ENCODE data around the gene ZFHX3.
"Not testable (repeated sequence)": the region's sequence is repeated elsewhere in the genome, so short reads cannot be mapped to it uniquely, and the experiment has no call there.

ZFHX3 gene

DNA sequence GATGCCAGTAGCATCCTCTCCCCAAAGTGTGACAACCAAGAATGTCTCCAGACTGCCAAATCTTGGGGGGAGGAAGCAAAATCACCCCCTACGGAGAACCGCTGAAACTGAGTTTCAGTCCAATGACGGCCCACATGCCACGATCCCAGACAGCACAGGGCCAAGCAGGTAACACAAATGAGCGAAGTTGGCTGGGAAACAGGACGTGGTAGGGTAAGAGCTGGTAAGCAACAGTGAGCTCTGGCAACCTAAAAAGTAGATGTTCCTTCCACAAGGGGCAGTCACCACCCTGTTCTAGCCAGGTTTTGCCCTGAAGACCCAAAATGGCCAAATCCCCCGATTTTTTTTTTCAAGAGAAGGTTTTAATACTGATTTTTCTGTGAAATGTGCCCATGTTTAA lies 25.4 kb downstream of the ZFHX3 start:
- no peak for DNase-seq (ENCODE audit: low spot score)

DNA sequence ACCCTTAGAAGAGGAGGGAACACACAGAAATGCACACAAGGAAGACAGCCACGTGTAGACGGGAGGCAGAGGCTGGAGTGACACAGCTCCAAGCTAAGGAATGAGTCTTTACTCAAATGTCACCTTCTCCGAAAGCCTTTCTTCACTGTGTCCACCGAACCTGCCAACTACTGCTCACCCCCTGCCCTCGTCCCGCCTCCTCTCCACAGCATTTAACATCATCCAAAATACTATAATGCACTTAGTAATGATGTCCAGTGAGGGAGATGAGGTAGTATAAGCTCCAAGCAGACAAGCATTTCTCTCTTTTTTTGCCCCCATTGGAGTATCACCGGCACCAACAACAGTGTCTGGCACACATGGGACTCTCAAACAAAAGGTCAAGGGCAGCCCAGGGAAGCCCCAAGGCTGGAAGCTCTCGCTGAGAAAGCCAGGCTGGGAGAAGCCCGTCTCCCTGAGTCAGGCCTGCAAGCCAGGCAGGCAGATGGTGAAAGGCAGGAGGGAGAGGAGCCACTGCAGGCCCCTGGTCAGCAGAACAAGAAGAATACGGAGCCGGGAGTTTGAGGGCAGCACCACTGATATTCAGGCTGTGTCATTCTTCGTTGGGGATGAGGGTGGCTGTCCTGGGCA lies 25.9 kb downstream of the ZFHX3 start:
- no peak for DNase-seq (ENCODE audit: low spot score)

DNA sequence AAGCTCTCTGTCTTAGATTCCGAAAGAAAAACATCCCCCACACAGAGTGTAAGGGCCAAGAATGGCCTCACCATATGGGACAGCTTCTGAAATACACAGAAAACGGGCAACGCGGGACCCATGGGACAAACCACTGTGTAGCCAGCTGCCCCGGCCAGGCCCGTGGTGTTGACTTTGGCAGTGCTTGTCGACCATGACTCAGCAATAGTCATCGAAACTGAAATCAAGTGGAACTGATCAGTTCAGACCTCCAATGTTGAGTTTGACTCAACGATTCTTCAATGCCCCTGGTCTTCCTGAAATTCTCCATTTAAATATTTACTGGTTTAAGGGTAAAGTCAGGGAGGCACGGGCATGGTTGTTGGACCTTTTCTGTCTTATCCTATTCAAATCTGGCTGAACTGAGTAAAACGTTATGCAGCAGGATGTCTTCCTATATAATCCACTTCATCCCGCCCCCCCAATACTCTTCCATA lies 27.5 kb downstream of the ZFHX3 start:
- no peak for DNase-seq (ENCODE audit: low spot score)

DNA sequence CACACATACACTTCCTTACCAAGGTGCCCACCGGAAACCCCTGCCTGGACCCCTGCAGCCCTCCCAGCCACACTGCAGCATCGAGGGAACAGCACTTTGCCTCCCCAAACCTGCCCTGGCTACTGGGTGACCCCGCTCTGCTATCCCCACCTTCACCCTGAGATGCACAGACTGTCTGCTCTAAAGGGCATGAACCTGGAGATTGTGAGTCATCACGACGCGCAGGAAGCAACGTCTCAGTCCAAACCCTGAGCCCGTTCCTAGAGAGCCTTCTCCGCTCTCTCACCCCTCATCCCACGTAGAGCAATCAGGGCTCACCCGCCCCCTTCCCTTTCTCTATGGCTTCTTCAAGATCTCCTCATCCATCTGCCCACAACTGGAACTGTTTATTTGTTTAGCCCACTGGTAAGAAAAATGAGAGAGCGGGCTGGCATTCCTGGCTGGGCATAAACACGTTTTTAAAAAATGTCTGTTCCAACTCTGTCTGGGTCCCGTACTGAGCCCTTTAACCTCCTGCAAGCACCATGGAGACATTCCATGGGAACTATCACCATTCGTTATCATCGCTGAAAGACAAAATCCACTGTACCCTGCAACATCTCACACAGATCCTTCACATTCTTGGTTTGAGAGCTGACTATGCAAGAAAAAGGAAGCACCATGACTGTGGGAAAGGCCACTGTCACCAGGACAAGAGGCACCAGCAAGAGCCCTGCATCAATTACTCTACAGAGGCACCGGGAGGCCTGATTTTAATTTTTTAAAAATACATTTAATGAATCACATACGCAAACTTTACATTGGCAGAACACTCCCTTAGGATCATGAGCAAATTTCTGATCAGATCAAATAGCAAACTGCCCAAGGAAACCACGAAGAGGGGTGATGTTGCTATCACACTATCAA lies 28.2 kb downstream of the ZFHX3 start:
- DNase-seq (ENCODE audit: low spot score) = no peak

DNA sequence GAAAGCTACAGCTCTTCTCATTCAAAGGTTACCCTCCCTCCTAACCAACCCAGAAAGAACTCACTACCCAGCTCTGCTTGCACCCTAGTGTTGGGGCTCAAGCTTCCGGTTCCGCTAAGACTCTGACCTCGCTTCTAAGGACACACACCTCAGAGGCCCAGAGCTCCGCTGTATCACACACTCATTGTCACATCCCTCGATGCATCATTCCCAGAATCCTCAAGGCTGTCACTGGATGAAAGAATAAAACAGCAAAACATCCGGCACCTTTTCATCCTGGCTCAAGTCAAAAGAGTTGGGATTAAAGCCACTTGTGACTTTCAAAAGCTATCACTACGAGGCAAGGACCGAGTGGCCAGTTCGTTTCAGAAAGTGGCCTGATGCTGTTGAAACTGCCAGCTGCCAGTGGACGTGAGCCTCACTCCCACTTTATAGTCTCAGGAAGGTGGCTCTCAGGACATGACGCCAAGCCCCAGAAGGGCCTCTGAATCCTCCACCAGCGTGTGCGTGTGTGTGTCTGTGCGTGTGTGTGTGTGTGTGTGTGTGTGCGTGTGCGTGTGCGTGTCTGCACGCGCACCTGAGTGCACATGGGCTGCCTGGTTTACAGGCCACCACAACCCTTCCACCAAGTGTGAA lies 29.0 kb downstream of the ZFHX3 start:
- DNase-seq (ENCODE audit: low spot score) = no peak

DNA sequence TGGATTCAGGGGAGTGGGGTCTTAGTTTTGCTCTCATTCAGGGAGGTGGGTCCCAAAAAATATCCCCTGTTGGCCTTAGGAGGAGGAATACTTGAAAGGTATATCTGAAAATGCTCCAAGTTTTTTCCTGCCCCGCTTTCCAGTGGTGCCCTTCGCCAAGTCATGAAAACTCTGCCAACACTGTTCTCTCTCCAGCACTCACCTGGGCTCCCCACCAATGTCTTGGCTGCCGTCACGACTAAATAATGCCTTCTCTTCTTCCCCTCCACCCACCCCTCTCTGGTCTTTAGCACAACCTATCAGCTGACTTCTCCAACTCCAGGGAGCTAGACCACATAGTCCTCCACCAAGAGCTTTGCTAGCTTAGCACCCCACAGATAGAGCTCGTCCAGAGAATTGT lies 30.6 kb downstream of the ZFHX3 start:
- no peak for DNase-seq (ENCODE audit: low spot score)

DNA sequence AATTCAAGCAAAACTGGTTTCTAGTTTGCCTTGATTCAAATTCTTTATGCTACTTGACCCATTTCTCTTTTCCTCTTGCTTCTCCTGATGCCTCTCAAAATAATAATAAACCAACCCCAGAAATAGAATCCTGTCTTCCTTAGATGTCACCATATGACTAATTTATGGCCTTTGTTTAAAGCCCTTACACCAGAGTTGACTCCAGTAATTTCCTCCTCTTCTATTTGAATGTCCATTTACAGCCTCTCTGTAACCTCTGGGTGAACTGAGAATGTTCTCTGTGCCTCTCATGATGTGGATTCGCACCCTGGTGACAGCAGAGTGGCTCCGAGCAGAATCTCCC lies 31.5 kb downstream of the ZFHX3 start:
- DNase-seq (ENCODE audit: low spot score) = no peak

DNA sequence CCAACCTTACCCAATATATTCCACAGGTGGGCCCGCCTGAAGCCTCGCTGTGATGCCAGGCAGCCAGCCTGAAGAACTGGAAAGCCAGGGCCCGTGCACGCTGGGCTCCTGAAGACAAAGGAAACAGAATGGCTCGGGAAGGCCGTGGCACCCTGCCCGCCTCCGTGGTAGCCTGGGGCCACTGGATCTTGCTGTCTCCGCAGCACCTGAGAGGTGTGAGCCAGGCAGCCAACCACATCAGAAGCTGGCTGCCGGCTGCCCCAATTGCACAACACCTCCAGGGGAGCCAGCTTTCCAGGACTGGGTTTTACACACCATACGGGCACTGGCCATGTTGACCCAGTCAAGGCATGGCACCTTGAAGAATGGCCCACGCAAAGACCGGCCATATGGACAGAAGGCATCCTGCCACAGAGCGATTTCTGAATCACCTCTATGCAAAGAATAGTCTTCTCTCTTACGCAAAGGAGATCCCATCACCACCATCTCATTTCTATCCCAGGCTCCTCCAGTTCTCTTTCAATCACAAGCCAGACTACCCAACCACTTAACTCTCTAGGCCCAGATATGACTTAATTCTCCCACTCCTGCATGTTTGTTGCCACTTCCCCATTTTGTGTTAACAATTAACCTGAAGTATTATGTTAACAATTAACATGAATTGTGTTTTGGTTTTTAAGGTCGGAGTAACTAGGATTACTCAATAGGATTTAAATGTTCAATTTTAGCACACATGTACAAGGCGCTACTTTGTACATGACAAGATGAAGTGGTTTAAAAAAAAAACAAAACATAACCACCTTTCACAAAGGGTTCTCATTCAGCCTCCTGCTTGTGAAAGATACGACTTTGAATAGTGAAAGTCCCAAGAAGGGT lies 32.1 kb downstream of the ZFHX3 start:
- no peak for DNase-seq (ENCODE audit: low spot score)

DNA sequence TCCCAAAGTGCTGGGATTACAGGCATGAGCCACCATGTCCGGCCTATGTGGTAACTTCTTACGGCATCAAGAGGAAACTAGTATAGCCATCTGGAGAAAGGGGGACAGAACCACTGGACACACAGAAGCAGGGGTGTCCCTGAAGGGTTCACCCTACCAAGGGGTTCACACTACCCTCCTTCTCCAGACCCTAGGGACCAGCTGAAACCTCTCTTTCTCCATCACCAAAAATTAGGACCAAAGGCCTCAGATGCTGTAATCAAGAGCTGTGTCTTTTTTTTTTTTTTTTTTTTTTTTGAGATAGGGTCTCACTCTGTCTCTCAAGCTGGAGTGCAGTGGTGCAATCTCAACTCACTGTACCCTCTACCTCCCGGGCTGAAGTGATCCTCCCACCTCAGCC lies 33.2 kb downstream of the ZFHX3 start:
- DNase-seq (ENCODE audit: low spot score) = no peak

DNA sequence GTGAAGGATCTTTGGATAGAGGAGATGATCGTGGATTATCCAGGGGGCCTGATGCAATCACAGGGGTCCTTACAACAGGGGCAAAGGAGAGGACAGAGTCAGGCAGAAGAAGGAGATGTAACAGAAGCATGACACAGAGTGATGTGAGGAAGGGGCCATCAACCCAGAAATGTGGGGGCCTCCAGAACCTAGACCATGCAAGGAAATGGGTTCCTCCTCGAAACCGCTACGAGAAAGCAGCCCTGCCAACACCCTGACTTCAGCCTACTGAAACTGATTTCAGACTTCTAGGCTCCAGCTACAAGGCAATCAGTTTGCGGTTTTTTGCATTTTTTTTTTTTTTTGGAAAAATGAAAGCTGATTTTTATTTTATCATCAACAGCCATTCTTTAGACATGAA lies 34.0 kb downstream of the ZFHX3 start:
- no peak for DNase-seq (ENCODE audit: low spot score)

DNA sequence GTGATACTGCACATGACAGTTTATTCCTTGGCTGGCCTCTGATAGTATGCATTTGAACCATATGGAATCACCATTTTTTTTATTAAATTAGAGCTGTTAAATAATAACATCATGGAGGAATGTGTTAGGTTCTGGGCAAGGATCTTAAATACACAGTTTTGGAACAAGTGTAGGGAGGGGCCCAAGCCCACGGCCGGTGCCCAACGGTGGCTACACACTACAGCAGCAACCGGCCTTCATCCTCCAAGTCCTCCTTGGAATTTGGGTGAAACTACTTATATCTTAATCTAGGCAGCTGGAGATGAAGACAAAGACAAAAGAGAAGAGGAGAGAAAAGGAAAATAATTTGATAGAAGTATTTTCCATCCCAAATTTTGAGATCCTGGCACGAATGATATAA lies 35.6 kb downstream of the ZFHX3 start:
- no peak for DNase-seq (ENCODE audit: low spot score)

DNA sequence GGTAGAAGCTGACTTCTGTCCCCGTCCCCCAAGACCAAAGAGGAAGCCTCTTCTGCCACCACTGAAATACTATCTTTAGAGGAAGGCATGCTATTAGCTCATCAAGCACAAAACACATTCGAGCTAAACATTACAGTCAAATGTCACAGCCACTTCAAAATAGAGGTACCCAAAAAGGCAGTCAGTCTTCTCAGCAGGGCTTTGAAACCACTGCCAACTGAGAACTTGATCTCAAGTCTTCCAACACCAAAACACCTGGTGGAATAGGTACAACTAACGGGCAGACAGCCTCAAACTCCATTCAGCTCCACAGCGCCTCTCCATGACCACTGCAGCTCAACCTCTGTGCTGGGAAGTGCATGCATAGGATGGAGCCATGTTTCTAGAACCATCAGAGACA lies 36.0 kb downstream of the ZFHX3 start:
- DNase-seq (ENCODE audit: low spot score) = no peak

DNA sequence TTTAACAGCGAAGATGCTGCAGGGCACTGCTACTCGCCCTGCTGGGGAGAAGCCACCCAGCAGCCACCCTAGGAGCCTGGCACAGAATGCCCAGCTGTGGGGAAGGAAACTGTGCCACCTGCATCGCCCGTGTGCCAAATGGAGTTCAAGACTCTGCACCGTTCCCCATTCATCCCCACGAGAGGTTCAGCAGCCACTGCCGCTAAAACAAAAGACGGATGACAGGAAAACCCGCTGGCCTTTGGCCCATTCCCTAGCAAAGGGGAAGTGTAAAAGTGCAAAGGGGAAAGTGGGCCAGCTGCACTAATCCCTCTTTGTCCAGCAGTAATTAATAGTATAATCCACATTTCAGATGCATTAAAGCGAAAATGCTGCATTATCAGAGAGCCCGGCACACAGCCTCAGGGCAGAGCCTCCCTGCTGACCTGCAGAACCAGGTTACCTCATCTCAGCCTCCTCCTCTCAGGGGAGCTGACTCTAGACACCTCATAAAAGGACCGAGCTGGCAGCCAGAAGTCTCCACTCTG lies 37.7 kb downstream of the ZFHX3 start:
- no peak for DNase-seq (ENCODE audit: low spot score)

DNA sequence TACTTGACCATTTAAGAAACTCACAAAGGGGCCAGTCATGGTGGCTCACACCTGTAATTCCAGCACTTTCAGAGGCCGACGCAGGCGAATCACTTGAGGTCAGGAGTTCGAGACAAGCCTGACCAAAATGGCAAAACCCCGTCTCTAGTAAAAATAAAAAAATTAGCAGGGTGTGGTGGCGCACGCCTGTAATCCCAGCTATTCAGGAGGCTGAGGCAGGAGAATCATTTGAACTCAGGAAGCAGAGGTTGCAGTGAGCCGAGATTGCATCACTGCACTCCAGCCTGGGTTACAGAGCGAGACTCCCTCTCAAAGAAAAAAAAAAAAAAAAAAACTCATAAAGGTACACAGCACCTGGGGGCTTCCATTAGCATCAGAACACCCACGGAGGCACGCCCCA lies 38.2 kb downstream of the ZFHX3 start:
- not testable (repeated sequence) for DNase-seq (ENCODE audit: low spot score)

DNA sequence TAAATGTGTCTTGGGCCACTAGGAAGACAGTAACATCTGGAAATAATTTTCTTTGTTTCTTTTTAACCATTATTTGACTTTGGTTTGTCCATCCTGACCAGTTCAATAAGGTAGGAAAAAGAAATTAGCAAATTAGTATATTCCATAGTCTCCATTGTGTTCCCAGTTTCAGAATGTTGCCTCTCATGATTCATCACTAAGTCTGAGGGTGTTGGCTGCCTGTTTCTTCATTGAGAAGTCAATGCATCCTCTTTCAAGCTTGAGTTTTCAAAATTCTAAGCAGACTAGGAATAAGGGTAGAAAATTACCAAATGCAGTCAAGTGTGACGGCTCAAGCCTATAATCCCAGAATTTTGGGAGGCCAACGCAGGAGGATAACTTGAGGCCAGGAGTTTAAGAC lies 41.9 kb downstream of the ZFHX3 start:
- DNase-seq (ENCODE audit: low spot score) = no peak

DNA sequence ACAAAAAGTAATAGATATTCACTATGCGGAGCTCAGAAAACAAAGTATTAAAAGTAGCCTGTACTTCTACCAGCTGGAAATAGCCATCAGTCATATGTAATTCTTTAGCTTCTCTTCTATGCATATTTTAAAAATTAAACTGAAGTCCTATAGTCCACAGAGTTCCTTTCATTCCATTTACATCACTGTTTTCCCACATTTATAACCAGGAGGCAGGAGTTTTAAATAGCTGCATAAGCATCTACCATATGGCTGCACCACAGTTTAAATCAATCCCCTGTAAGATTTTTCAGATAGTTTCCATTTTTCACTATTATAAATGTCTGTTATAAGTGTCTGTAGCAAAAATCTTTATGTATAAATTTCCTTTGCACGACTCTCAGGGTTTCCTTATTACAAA lies 45.1 kb downstream of the ZFHX3 start:
- DNase-seq (ENCODE audit: low spot score) = no peak

DNA sequence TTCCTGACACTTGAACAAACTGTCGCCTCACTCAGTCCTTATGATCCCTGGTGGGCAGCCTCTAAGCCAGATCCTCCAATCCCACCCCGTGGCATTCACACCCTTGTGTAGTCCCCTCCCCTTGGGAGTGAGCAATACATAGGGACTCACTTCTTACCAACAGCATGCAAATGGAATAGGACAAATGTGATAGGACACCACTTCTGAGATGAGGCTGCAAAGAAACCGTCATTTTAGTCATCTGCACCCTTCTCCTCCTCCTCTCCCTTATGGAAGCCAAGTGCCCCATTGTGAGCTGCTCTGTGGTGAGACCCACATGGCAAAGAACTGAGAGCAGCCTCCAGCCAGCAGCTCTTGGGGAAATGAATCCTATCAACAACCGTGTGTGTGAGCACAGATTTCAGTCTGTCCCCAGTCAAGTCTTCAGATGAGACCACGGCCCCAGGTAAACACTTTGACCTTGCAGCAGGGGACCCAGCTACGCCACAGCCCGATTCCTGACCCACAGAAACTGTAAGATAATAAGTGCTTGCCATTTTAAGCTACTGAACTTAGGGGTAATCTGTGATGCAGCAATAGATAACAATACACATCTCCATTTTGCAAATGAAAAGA lies 46.9 kb downstream of the ZFHX3 start:
- no peak for DNase-seq (ENCODE audit: low spot score)

DNA sequence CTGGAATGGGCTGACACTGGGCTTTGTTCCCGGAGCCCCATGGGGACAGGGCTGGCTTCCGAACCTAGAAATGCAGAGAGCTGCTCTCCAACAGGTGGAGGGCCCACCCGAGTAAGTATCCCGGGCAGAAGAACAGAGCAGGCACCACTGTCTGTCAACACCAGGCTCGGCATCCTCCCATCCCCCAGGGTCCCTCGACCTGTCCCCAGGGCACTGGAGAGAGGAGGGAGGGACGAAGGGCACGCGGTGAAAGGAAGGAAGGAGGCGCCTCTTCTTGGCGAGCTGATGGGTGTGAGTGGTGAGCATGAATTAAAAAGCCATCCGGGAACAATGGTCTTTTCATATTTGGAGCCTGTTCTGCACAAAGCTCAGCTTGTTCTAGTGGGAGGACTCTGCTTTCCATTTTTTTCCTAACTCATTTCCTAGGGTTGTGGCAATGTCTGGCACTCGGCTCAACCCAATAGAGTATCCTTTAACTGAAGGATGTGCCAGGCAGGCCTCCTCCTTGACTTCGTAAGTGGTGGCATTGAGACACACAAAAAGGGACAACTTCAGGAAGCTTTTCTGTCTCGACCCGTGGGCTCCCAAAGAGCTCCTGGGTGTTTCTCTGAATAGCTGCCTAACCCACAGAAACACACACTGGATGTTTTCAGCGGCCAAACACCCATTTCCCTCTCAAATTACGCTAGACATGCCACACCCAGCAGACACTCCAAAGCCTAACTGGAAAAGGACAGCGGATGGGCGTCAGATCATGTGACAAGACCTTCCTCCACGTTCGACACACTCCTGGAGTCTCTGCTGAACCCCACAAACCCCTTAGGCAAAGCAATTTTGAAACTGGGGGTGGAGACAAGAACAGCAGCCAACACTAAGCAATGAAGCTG lies 47.7 kb downstream of the ZFHX3 start:
- DNase-seq (ENCODE audit: low spot score) = no peak

DNA sequence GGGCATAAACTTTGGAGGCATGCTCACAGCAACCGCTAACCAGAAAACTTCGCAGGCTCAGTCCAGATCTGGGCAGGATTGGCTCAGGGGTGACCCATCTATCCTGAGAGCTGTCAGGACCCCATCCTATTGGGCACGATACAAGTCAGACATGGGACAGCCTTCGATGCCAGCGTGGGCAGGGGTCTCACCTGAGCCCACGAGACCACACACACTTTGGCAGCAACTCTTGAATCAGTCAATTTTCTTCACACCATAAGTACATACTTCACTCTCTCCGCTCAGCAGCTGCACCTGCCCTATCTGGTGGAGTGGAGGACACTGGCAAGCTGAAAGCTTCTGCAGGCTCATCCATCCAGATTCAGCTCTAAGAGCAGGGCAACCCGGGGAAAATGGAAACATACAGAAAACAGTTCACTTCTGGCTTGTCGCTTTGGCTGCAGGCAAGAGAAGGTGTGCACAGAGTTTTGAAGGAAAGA lies 48.3 kb downstream of the ZFHX3 start:
- DNase-seq (ENCODE audit: low spot score) = no peak

DNA sequence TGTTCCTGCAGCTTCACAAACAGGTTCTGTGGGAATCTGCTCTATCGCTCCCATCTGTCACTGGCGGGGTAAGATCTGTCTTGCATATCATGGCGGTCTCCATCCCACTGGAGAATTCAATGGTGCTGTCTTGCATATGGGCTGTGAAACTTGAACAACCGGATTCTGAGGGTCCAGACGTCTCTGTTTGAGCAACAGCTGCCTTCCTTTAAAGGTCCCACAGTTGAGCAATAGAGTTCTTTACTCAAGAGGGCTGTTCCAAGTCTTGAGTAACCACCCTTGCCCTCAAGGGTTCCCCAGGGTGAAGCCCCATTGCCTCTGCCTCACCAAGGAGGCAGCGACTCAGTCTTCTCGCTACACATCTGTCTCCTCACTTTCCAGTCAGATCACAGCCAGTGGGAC lies 50.8 kb downstream of the ZFHX3 start:
- no peak for DNase-seq (ENCODE audit: low spot score)
